Measurements from ENCODE around the gene ZRANB1. TPM values are rescaled to one million over a fixed set of nuclear protein-coding genes. Genes with fewer than 3 reads are reported as not detected.

ZRANB1 gene
- total and polyA plus RNA-seq, 10 of the 15 experiments (the other 5 are each of a cell fraction or from before 2014, with no cell fraction given), result 1.7 to 11.8 (median 6.2) TPM

- BruUV-seq (replicated peaks), result no TSS peak
- H3K9me3 ChIP-seq (replicated peaks; ENCODE audit: control insufficient read depth, insufficient read depth, low read length), result no peaks in the 10 kb centered on the region
- H3K79me2 ChIP-seq (ENCODE audit: control insufficient read depth, insufficient read depth, low read length), result peaks cover 15% of the 10 kb centered on the region
- FAIRE-seq, result no peak
- intact Hi-C loops (cut with micrococcal nuclease; ENCODE audit: unreplicated experiment), result no loop called here
- ATAC-seq, result no peak
- no peak overlapping the region for H3K4me3 ChIP-seq
- in situ Hi-C loops (cut with MboI), result no loop called here
- no peak for TF ChIP-seq YY1 (IDR thresholded peaks at IDR 0.05; ENCODE audit: low read depth, low read length)
- no peak for TF ChIP-seq ZNF592 (IDR thresholded peaks at IDR 0.05)
- TF ChIP-seq BACH1 (IDR thresholded peaks at IDR 0.05; ENCODE audit: borderline replicate concordance), result no peak
- TF ChIP-seq SIN3A (IDR thresholded peaks at IDR 0.05; ENCODE audit: low read depth, low read length), result no peak
- no peak for TF ChIP-seq ZZZ3 (IDR thresholded peaks at IDR 0.05; ENCODE audit: control insufficient read depth, insufficient read length, low read depth)
- TF ChIP-seq NR2C1 (IDR thresholded peaks at IDR 0.05), result no peak
- no peak for TF ChIP-seq ZNF24 (IDR thresholded peaks at IDR 0.05)
- TF ChIP-seq RELB (IDR thresholded peaks at IDR 0.05; ENCODE audit: low read depth), result no peak
- peaks cover 8% of the 10 kb centered on the region for H3K4me1 ChIP-seq (ENCODE audit: control insufficient read depth, insufficient read depth, low read length)
- ChIA-PET POLR2A (no interaction called here), RAD21 (ENCODE audit: unreplicated experiment) (no interaction called here), SMC1A (ENCODE audit: uncharacterized antibody, unreplicated experiment) (interaction anchor here (1.0 kb wide), 1 partner anchor 37 kb away, joined by 3 read pairs; no protein-coding TSS in a partner anchor), CTCF (no interaction called here)
- DNase-seq (ENCODE audit: low read depth, low spot score), result no peak
- no peak overlapping the region for H2AFZ ChIP-seq (ENCODE audit: control insufficient read depth, low read depth, low read length)
- H3K27ac ChIP-seq (ENCODE audit: control insufficient read depth, insufficient read depth), result no peak overlapping the region
- H3K9ac ChIP-seq (ENCODE audit: control insufficient read depth, insufficient read depth, low read length), result no peak overlapping the region
- H3K27me3 ChIP-seq (replicated peaks in 1 of 2; ENCODE audit: control insufficient read depth in 2 of 2, insufficient read depth in 2 of 2, low read length in 1 of 2), result no peaks in the 10 kb centered on the region
- no peak overlapping the region for H3K4me2 ChIP-seq (ENCODE audit: control insufficient read depth, insufficient read depth)
- 0 out of 2 replicates have a peak, but pooled peaks cover 2% of the 10 kb centered on the region for H4K20me1 ChIP-seq (ENCODE audit: control insufficient read depth, insufficient read depth)
- 84% methylated on average over 7 of the region's 7 CpGs for WGBS (ENCODE audit: insufficient coverage, insufficient replicate concordance, low lambda C conversion rate, missing lambda C conversion rate)
- H3K36me3 ChIP-seq (ENCODE audit: control insufficient read depth in 2 of 2, insufficient read depth in 2 of 2, low read length in 1 of 2), result peaks cover 0 to 8% of the 10 kb centered on the region in 2 experiments; a peak in 1 of 4 replicates
Observed at GRCh38 chr10:124955243-124955642, 13.3 kb downstream of the ZRANB1 start.
